ENCODE measurements around the gene RTN3.

RTN3 gene

GRCh38 chr11:63738720-63739360 is 57.5 kb downstream of the RTN3 start:
- peak; percentile 71 for DNase-seq

- DNase-seq: no peak
Observed at GRCh38 chr11:63745304-63746170, 64.2 kb downstream of the RTN3 start.

GRCh38 chr11:63747011-63747410 is 65.7 kb downstream of the RTN3 start:
- no peak for DNase-seq

- DNase-seq: no peak
Observed at GRCh38 chr11:63749624-63750023, 68.3 kb downstream of the RTN3 start.

- no peak for DNase-seq
Observed at GRCh38 chr11:63756919-63757761, 75.8 kb downstream of the RTN3 start.

GRCh38 chr11:63760487-63761079 is 79.3 kb downstream of the RTN3 start:
- DNase-seq: no peak

GRCh38 chr11:63761188-63761587 is 79.9 kb downstream of the RTN3 start:
- DNase-seq: no peak

- peak; percentile 88 for DNase-seq
Observed at GRCh38 chr11:63761931-63762653, 80.8 kb downstream of the RTN3 start.

GRCh38 chr11:63762654-63763495 is 81.6 kb downstream of the RTN3 start:
- peak; percentile 77 for DNase-seq

GRCh38 chr11:63763496-63764339 is 82.4 kb downstream of the RTN3 start:
- DNase-seq: peak; percentile 73

- peak; percentile 56 for DNase-seq
Observed at GRCh38 chr11:63764340-63764678, 83.0 kb downstream of the RTN3 start.

- peak; percentile 80 for DNase-seq
Observed at GRCh38 chr11:63764679-63765647, 83.7 kb downstream of the RTN3 start.

GRCh38 chr11:63765688-63766241 is 84.5 kb downstream of the RTN3 start:
- no peak for DNase-seq

- DNase-seq: peak; percentile 58
Observed at GRCh38 chr11:63766531-63767235, 85.4 kb downstream of the RTN3 start.

GRCh38 chr11:63767267-63767564 is 85.9 kb downstream of the RTN3 start:
- no peak for DNase-seq

GRCh38 chr11:63767565-63768236 is 86.4 kb downstream of the RTN3 start:
- DNase-seq: peak; percentile 94

- peak; percentile 68 for DNase-seq
Observed at GRCh38 chr11:63768237-63769041, 87.1 kb downstream of the RTN3 start, which contains the start of gene ZFTA. TSS of gene ZFTA (minus strand) at chr11:63768775. CDS start at chr11:63768622, 153 bp downstream.
